H1 (cell line): ENCODE results near the gene TMEM187. TPM values are rescaled to one million over a fixed set of nuclear protein-coding genes. Genes with fewer than 3 reads are reported as not detected.

ENCODE experiments used
- EZH2 ChIP-seq: fragments of 200-600 bp; sonication (generic); IDR thresholded peaks from 2 replicates; pipeline ENCODE4 v1.7.1; 2012; ENCODE audit warnings: low read depth, mild to moderate bottlenecking, moderate library complexity, low read length, inconsistent platforms; ENCODE audit not compliant: severe bottlenecking
- FOSL1 ChIP-seq: IDR thresholded peaks from 2 replicates; pipeline ENCODE4 v1.6.1; 2011; ENCODE audit warnings: mild to moderate bottlenecking, low read depth, low read length, moderate library complexity; ENCODE audit not compliant: insufficient read depth
- HDAC2 ChIP-seq, 2 experiments: fragments of 300-600 bp in 1 of 2; sonication (generic) in 1 of 2; IDR thresholded peaks; 2 replicates each; pipeline ENCODE4 v1.6.1; 2011 to 2012; ENCODE audit warnings: low read depth in 2 of 2, low read length in 2 of 2, mild to moderate bottlenecking in 2 of 2, moderate library complexity in 2 of 2, borderline replicate concordance in 1 of 2, inconsistent platforms in 1 of 2
- KDM1A ChIP-seq: fragments of 200-600, 300-600 bp; sonication (generic); IDR thresholded peaks from 2 replicates; pipeline ENCODE4 v1.7.1; 2016; ENCODE audit warnings: mild to moderate bottlenecking, low read length, borderline replicate concordance
- KDM5A ChIP-seq: fragments of 200-600 bp; IDR thresholded peaks from 2 replicates; pipeline ENCODE4 v1.7.1; 2012; ENCODE audit warnings: mild to moderate bottlenecking, low read length, inconsistent platforms, mixed read lengths
- NANOG ChIP-seq: IDR thresholded peaks from 2 replicates; pipeline ENCODE4 v1.6.1; 2011; ENCODE audit warnings: low read length, low read depth, mild to moderate bottlenecking, inconsistent platforms; ENCODE audit not compliant: insufficient read depth, poor library complexity, severe bottlenecking
- PHF8 ChIP-seq: fragments of 200-600 bp; sonication (generic); conservative IDR thresholded peaks from 2 replicates; pipeline ENCODE4 v1.7.1; 2012; ENCODE audit warnings: low read depth, mild to moderate bottlenecking, inconsistent platforms, low read length, moderate library complexity
- SAP30 ChIP-seq: fragments of 300-600 bp; sonication (generic); IDR thresholded peaks from 2 replicates; pipeline ENCODE4 v1.7.1; 2012; ENCODE audit warnings: low read length, moderate library complexity, mild to moderate bottlenecking, inconsistent platforms; ENCODE audit not compliant: insufficient read depth, insufficient replicate concordance
- ZNF274 ChIP-seq: IDR thresholded peaks from 2 replicates; pipeline ENCODE4 v1.7.0; 2012; ENCODE audit warnings: low read length, borderline replicate concordance; ENCODE audit errors: extremely low read depth
- polyA plus RNA-seq, 7 experiments: library from polyadenylated mRNA; depleted of rRNA in 3 of 7; stranded (reverse) in 5 of 7; unstranded in 2 of 7; fragments of >200 nt in 5 of 7; fragments of 200-250 nt in 2 of 7; gene quantifications; 1 replicate in 5 of 7; 2 replicates in 1 of 7; 4 replicates in 1 of 7; pipeline versions ENCODE4 v1.2.1 to v1.2.3, GENCODE V29; 2011 to 2013; ENCODE audit warnings: missing spikeins in 2 of 7, mixed read lengths in 2 of 7
- total RNA-seq: library from RNA; stranded (reverse); fragmentation: NEBNext Ultra II Directional; extraction: Animal tissue kit (Norgen Biotek cat#: 25700); gene quantifications from 2 replicates; pipeline ENCODE4 v1.2.1, GENCODE V29; 2021
- TF ChIP-seq, protein P1 (sequence below): fragments of 300-600 bp; sonication (generic); IDR thresholded peaks from 2 replicates; pipeline ENCODE4 v1.7.1; 2012; ENCODE audit warnings: low read length, moderate library complexity, mild to moderate bottlenecking, inconsistent platforms; ENCODE audit not compliant: insufficient replicate concordance

The TMEM187 gene
- total and polyA plus RNA-seq, 2 of the 8 experiments (the other 6 are each of a cell fraction or from before 2014, with no cell fraction given) = 5.0 to 14.5 TPM

DNA sequence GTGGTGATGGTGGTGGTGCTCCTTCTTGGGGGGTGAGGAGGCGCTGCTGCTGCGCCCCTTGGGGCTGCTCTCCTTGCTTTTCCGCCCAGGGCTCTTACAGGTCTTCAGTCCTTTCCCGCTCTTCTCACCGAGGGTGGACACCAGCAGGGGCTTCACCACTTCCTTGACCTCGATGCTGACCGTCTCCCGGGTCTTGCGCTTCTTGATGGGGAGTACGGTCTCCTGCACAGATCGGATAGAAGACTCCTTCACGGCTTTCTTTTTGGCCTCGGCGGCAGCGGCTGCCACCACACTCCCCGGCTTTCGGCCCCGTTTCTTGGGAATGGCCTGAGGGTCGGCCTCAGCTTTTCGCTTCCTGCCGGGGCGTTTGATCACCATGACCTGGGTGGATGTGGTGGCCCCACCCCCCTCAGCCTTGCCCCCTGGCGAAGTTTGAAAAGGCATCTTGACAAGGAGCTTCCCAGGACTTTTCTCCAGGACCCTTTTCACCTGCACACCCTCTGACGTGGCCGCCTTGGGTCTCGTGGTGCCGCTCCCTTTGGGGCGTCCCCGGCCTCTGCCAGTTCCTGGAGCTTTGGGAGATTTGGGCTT, 58.3 kb downstream of the TMEM187 start (continued):
- TF ChIP-seq, protein P1, sequence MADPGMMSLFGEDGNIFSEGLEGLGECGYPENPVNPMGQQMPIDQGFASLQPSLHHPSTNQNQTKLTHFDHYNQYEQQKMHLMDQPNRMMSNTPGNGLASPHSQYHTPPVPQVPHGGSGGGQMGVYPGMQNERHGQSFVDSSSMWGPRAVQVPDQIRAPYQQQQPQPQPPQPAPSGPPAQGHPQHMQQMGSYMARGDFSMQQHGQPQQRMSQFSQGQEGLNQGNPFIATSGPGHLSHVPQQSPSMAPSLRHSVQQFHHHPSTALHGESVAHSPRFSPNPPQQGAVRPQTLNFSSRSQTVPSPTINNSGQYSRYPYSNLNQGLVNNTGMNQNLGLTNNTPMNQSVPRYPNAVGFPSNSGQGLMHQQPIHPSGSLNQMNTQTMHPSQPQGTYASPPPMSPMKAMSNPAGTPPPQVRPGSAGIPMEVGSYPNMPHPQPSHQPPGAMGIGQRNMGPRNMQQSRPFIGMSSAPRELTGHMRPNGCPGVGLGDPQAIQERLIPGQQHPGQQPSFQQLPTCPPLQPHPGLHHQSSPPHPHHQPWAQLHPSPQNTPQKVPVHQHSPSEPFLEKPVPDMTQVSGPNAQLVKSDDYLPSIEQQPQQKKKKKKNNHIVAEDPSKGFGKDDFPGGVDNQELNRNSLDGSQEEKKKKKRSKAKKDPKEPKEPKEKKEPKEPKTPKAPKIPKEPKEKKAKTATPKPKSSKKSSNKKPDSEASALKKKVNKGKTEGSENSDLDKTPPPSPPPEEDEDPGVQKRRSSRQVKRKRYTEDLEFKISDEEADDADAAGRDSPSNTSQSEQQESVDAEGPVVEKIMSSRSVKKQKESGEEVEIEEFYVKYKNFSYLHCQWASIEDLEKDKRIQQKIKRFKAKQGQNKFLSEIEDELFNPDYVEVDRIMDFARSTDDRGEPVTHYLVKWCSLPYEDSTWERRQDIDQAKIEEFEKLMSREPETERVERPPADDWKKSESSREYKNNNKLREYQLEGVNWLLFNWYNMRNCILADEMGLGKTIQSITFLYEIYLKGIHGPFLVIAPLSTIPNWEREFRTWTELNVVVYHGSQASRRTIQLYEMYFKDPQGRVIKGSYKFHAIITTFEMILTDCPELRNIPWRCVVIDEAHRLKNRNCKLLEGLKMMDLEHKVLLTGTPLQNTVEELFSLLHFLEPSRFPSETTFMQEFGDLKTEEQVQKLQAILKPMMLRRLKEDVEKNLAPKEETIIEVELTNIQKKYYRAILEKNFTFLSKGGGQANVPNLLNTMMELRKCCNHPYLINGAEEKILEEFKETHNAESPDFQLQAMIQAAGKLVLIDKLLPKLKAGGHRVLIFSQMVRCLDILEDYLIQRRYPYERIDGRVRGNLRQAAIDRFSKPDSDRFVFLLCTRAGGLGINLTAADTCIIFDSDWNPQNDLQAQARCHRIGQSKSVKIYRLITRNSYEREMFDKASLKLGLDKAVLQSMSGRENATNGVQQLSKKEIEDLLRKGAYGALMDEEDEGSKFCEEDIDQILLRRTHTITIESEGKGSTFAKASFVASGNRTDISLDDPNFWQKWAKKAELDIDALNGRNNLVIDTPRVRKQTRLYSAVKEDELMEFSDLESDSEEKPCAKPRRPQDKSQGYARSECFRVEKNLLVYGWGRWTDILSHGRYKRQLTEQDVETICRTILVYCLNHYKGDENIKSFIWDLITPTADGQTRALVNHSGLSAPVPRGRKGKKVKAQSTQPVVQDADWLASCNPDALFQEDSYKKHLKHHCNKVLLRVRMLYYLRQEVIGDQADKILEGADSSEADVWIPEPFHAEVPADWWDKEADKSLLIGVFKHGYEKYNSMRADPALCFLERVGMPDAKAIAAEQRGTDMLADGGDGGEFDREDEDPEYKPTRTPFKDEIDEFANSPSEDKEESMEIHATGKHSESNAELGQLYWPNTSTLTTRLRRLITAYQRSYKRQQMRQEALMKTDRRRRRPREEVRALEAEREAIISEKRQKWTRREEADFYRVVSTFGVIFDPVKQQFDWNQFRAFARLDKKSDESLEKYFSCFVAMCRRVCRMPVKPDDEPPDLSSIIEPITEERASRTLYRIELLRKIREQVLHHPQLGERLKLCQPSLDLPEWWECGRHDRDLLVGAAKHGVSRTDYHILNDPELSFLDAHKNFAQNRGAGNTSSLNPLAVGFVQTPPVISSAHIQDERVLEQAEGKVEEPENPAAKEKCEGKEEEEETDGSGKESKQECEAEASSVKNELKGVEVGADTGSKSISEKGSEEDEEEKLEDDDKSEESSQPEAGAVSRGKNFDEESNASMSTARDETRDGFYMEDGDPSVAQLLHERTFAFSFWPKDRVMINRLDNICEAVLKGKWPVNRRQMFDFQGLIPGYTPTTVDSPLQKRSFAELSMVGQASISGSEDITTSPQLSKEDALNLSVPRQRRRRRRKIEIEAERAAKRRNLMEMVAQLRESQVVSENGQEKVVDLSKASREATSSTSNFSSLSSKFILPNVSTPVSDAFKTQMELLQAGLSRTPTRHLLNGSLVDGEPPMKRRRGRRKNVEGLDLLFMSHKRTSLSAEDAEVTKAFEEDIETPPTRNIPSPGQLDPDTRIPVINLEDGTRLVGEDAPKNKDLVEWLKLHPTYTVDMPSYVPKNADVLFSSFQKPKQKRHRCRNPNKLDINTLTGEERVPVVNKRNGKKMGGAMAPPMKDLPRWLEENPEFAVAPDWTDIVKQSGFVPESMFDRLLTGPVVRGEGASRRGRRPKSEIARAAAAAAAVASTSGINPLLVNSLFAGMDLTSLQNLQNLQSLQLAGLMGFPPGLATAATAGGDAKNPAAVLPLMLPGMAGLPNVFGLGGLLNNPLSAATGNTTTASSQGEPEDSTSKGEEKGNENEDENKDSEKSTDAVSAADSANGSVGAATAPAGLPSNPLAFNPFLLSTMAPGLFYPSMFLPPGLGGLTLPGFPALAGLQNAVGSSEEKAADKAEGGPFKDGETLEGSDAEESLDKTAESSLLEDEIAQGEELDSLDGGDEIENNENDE = no peak
- no peak for TF ChIP-seq NANOG
- no peak for TF ChIP-seq SAP30
- TF ChIP-seq KDM5A = no peak
- no peak for TF ChIP-seq EZH2
- TF ChIP-seq ZNF274 = no peak
- TF ChIP-seq PHF8 = no peak
- TF ChIP-seq FOSL1 = no peak
- no peak for TF ChIP-seq HDAC2 (IDR thresholded peaks at IDR 0.05; ENCODE audit: borderline replicate concordance in 1 of 2, low read depth in 2 of 2, low read length in 2 of 2)
- TF ChIP-seq KDM1A = no peak
